ENCODE measurements around the gene CST3.
"Not testable (repeated sequence)": the region's sequence is repeated elsewhere in the genome, so short reads cannot be mapped to it uniquely, and the experiment has no call there.

CST3 gene

GRCh38 chr20:23662276-23662870, 24.6 kb upstream of the CST3 start:
- DNase-seq (ENCODE audit: low read depth, low spot score), result no peak

GRCh38 chr20:23661002-23661429, 23.3 kb upstream of the CST3 start:
- no peak for DNase-seq (ENCODE audit: low read depth, low spot score)

- no peak for DNase-seq (ENCODE audit: low read depth, low spot score)
Observed at GRCh38 chr20:23659989-23660837, 22.5 kb upstream of the CST3 start.

- DNase-seq (ENCODE audit: low read depth, low spot score), result not testable (repeated sequence)
Observed at GRCh38 chr20:23659610-23659988, 21.8 kb upstream of the CST3 start.

DNA sequence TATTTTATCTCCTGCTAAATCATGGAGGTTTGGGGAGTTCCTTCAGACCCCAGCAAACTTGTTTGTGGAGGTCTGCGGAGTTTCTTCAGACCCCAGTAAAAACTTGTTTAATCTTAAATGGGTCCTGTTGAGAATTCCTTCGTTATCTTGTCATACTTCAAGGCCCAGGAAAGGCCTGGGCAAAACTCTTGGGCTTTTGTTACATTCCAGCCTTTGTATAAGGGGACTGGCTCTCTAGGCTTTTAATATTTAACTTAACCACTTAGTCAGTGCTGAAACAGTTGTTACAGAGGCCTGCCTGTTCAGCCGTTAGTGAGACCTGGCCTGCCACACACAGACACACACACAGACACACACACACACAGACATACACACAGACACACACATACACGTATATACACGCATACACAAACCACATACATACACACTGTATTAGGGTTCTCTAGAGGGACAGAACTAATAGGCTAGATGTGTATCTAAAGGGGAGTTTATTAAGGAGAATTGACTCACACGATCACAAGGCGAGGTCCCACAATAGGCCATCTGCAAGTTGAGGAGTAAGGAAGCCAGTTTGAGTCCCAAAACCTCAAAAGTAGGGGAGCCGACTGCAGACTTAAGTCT, 21.3 kb upstream of the CST3 start:
- no peak for DNase-seq (ENCODE audit: low read depth, low spot score)

DNA sequence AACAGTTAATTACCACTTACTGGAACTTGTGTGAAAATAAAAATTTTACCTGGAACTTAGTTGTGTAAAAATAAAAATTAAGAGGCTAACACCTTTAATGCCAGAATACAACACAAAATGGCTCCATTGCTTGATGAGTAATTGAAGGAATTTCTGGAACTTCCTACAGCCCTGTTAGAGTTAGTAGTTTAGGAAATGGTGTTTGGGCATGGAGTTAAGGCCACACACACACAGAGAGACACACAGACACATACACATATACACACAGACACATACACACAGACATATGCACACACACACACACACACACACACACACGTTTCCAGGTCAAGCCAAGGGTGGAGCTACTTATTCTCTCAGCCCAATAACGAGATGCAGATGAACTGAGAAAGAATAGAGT, 20.6 kb upstream of the CST3 start:
- no peak for DNase-seq (ENCODE audit: low read depth, low spot score)

GRCh38 chr20:23657202-23657601, 19.4 kb upstream of the CST3 start:
- DNase-seq (ENCODE audit: low read depth, low spot score), result no peak

GRCh38 chr20:23656372-23656771, 18.6 kb upstream of the CST3 start:
- DNase-seq (ENCODE audit: low read depth, low spot score), result no peak

DNA sequence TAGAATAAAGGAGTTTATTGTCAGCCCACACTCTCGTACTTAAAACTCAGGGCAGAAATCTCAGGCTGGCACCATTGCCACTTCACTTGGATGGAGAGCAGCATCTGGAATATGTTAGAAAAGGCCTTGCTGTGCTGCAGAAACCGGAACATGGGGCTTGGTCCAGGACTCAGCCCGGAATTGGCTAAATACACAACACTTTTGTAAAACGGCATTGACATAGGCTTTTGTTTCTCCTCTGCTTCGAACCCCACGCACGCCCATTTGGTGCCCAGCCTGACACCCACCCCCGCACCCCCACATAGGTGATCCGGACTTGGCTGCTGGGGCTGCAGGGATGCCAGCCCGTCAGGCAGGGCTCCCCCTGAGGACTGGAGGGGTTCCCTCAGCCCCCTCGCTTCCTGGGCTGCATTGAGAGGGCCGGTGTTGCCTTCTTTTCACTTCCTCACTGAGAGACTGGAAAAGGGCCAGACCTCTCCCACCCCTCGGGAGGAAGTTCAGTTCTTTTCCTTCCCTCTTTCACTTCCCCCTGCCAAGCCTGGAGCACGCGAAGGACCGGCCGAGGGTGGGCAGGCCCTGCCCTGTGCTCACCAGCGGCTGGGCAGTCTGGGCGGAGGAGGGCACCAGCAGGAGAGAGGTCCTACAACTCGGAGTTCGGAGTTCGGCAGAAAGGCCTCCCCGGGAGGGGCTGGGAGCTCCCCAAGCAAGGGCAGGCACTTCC, 17.9 kb upstream of the CST3 start:
- DNase-seq (ENCODE audit: low read depth, low spot score), result no peak

GRCh38 chr20:23654717-23655116, 17.0 kb upstream of the CST3 start:
- no peak for DNase-seq (ENCODE audit: low read depth, low spot score)

- DNase-seq (ENCODE audit: low read depth, low spot score), result no peak
Observed at GRCh38 chr20:23654000-23654399, 16.2 kb upstream of the CST3 start.

DNA sequence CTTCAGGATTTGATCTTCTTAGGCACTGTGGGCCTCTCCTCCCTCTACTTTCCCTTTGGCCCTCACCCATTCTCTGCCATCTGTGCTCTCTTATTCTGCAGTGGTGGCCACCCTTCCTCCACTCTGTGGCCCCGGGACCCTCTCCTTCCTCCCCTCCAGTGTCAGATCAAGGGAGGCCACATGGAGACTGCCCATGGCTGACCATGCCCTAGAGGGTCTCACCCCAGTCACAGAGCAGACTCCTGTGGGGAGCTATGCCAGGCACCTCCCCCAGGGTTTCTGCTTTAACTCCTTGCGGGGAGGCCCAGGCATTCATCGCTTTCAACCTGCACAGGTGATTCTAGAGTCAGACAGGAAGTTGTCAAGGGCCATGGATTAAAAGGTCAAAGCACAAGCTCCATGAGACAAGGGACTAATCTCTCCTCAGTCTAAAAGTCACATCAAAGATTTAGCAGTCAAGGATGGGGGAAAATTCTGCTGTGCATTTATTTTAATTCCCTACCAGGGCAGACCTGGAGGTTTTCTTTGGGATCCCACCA, 15.7 kb upstream of the CST3 start:
- no peak for DNase-seq (ENCODE audit: low read depth, low spot score)

DNA sequence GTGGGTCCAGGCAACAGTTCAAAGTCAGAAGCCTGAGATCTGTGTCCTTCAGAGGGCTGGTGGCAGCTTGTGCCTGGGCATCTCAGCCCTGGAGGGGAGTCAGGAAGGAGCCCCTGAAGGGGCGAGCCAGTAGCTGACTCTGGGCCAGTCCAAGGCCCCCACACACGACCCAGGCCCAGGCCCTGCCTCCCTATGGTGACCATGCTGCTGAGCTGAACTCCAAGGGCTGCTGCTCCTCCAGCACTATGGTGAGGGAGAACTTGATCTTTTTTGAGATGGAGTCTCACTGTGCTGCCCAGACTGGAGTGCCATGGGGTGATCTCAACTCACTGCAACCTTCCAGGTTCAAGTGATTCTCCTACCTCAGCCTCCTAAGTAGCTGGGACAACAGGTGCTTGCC, 15.2 kb upstream of the CST3 start:
- no peak for DNase-seq (ENCODE audit: low read depth, low spot score)

GRCh38 chr20:23652371-23652770, 14.6 kb upstream of the CST3 start:
- DNase-seq (ENCODE audit: low read depth, low spot score), result no peak

DNA sequence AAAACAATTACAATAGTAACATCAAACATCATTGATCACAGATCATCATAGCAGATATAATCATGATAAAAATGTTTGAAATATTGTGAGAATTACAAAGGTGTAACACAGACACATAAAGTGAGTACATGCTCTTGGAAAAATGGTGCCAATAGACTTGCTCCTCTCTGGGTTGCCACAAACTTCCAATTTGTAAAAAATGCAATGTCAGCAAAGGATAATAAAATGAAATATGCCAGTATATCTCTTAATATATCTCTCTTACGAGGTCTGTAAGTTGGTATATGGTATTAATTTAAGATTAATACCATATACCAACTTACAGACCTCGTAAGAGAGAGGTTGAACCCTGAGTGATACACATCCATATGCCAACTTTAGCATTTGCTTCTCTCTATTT, 13.4 kb upstream of the CST3 start:
- no peak for DNase-seq (ENCODE audit: low read depth, low spot score)

DNA sequence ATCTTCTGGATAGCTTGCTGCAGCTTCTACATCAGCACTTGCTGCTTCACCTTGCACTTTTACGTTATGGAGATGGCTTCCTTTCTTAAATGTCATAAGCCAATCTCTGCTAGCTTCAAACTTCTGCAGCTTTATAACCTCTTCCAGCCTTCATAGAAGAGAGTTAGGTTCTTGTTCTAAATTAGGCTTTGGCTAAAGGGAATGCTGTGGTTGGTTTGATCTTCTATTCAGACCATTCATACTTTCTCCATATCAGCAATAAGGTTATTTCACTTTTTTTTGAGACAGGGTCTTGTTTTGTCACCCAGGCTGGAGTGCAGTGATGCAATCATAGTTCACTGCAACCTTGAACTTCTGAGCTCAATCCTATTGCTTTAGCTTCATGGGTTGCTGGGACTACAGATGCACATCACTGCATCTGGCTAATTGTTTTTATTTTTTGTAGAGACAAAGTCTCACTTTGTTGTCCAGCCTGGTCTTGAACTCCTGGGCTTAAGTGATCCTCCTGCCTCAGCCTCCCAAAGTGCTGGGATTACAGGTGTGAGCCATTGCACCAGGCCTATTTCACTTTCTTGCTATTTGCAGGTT, 12.2 kb upstream of the CST3 start:
- DNase-seq (ENCODE audit: low read depth, low spot score), result no peak

DNA sequence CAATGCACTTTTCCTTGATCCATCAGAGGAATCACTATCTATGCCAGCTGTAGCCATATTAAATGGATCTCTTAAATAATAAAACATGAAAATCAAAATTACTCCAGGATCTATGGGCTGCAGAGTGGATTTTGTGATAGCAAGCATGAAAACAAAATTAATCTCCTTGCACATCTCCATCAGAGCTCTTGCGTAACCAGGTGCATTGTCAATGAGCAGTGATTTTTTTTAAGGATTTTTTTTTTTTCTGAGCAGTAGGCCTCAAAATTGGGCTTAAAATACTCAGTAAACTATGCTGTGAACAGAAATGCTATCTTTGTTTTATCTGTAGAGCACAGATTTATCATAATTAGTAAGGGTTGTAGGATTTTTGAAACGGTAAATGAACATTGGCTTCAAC, 11.5 kb upstream of the CST3 start:
- no peak for DNase-seq (ENCODE audit: low read depth, low spot score)

GRCh38 chr20:23647346-23647745, 9.6 kb upstream of the CST3 start:
- DNase-seq (ENCODE audit: low read depth, low spot score), result no peak

DNA sequence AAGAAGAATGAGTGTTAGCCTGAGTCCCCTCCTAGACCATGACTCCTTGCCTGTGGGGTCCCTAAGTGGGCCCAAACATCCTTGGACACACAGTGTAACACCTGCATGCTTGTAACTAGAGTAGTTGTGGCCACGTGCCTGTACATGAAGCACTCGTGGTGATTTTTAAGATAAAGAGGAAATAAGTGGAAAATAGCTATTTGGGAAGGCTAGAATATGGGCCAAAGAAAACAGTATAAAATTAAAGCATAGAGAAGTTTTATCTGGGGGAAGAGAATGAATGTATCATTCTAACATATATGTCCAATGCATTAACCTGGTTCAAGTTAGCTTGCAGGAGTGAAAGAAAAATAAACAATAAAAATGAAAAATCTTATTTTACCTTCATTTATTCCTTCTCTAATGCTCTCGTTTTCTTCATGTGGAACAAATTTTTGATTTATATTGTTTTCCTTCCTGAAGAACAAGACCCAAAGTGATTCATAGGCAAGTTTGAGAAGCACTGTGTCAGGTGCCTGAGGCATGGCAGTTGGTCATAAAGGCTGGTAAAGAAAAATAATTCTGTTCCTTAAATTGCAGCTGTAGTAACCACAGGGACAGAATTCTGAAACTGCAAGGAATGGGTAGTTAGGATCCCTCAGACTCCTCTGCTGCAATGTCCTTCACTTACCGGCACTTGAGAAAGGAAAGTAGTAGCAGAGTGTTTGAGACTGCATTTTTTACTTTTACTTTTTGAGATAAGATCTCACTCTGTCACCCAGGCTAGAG, 8.5 kb upstream of the CST3 start:
- DNase-seq (ENCODE audit: low read depth, low spot score), result no peak

- no peak for DNase-seq (ENCODE audit: low read depth, low spot score)
Observed at GRCh38 chr20:23645575-23645974, 7.8 kb upstream of the CST3 start.

GRCh38 chr20:23644164-23644563, 6.4 kb upstream of the CST3 start:
- no peak for DNase-seq (ENCODE audit: low read depth, low spot score)
